HL-60 (cell line): ENCODE results near the gene CTSW.

Experiments
- POLR2AphosphoS5 ChIP-seq: IDR thresholded peaks from 2 replicates; pipeline ENCODE4 v1.6.1; 2012; ENCODE audit warnings: low read depth
- SPI1 ChIP-seq: IDR thresholded peaks from 2 replicates; pipeline ENCODE4 v1.6.1; 2012; ENCODE audit warnings: low read depth, mild to moderate bottlenecking, borderline replicate concordance
- TF ChIP-seq, protein P1 (sequence below): IDR thresholded peaks from one replicate; pipeline ENCODE4 v1.5.1; 2011; ENCODE audit warnings: low read length, control low read depth, inconsistent platforms; ENCODE audit not compliant: insufficient read depth
- TF ChIP-seq, protein P2 (sequence below): IDR thresholded peaks from 2 replicates; pipeline ENCODE4 v1.6.1; 2012; ENCODE audit warnings: low read depth; ENCODE audit not compliant: insufficient replicate concordance

DNA sequence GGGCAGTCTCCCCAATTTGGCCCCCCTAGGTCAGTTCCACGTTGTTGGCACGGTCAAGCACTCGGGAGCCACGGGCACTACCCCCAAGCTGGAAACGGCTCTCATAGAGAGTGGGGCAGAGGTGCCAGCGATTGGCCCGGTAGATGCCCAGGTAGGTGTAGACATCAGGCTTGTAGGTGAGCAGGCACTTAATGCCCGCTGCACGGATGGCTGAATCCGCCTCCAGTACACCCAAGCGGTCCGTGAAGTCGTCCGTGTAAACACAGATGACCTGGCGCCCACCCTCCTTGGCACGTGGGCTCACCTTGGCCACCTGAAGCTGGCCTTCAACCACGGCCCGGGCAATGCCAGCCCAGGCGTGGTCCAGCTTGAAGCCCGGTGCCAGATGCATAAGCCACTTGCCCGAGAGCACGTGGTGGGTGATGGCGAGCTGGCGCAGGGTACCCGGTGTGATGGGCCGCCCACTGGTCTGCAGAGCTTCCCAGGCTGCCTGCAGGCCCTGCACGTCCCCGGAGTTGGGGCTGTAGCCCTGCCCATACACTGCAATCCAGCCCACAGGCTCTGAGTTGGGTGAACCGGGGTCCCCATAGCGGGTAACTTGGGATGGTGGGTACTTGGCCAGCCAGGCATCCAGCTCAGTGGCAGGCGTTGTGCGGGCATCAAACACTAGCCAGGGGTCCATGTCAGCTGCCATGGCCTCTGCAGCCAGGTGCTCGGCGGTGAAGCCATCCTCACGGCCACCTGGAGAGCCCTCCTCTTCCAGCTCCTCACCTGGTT lies 38.0 kb downstream of the CTSW start:
- TF ChIP-seq, protein P1, sequence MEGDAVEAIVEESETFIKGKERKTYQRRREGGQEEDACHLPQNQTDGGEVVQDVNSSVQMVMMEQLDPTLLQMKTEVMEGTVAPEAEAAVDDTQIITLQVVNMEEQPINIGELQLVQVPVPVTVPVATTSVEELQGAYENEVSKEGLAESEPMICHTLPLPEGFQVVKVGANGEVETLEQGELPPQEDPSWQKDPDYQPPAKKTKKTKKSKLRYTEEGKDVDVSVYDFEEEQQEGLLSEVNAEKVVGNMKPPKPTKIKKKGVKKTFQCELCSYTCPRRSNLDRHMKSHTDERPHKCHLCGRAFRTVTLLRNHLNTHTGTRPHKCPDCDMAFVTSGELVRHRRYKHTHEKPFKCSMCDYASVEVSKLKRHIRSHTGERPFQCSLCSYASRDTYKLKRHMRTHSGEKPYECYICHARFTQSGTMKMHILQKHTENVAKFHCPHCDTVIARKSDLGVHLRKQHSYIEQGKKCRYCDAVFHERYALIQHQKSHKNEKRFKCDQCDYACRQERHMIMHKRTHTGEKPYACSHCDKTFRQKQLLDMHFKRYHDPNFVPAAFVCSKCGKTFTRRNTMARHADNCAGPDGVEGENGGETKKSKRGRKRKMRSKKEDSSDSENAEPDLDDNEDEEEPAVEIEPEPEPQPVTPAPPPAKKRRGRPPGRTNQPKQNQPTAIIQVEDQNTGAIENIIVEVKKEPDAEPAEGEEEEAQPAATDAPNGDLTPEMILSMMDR = no peak
- no peak for TF ChIP-seq POLR2AphosphoS5
- TF ChIP-seq, protein P2, sequence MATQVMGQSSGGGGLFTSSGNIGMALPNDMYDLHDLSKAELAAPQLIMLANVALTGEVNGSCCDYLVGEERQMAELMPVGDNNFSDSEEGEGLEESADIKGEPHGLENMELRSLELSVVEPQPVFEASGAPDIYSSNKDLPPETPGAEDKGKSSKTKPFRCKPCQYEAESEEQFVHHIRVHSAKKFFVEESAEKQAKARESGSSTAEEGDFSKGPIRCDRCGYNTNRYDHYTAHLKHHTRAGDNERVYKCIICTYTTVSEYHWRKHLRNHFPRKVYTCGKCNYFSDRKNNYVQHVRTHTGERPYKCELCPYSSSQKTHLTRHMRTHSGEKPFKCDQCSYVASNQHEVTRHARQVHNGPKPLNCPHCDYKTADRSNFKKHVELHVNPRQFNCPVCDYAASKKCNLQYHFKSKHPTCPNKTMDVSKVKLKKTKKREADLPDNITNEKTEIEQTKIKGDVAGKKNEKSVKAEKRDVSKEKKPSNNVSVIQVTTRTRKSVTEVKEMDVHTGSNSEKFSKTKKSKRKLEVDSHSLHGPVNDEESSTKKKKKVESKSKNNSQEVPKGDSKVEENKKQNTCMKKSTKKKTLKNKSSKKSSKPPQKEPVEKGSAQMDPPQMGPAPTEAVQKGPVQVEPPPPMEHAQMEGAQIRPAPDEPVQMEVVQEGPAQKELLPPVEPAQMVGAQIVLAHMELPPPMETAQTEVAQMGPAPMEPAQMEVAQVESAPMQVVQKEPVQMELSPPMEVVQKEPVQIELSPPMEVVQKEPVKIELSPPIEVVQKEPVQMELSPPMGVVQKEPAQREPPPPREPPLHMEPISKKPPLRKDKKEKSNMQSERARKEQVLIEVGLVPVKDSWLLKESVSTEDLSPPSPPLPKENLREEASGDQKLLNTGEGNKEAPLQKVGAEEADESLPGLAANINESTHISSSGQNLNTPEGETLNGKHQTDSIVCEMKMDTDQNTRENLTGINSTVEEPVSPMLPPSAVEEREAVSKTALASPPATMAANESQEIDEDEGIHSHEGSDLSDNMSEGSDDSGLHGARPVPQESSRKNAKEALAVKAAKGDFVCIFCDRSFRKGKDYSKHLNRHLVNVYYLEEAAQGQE = no peak
- TF ChIP-seq SPI1 = no peak
